ENCODE data around the gene CCDC171.

- no peak for TF ChIP-seq CTCF (IDR thresholded peaks at IDR 0.05)
- no peak for TF ChIP-seq POLR2A (IDR thresholded peaks at IDR 0.05)
Observed at GRCh38 chr9:15901572-15901971, 348.7 kb downstream of the CCDC171 start.
